ENCODE data around the gene EFEMP2.

DNA sequence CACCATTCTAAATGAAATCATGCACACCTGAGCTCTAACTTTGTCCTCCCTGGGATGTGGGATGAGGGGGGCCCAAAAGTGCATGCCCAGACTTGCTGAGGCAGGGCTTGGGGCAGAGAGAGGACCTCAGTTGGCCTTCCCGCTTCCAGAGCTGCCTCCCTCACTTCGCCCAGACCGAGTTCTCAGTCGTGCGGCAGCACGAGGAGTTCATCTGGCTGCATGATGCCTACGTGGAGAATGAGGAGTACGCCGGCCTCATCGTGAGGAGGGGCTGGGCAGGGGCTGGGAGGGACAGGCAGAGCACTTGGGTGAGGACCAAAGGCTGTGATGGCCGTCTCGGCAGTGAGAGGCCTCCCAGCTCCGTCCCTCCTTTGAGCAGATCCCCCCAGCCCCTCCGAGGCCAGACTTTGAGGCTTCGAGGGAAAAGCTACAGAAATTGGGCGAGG lies 22.8 kb downstream of the EFEMP2 start:
- TF ChIP-seq, protein P1, sequence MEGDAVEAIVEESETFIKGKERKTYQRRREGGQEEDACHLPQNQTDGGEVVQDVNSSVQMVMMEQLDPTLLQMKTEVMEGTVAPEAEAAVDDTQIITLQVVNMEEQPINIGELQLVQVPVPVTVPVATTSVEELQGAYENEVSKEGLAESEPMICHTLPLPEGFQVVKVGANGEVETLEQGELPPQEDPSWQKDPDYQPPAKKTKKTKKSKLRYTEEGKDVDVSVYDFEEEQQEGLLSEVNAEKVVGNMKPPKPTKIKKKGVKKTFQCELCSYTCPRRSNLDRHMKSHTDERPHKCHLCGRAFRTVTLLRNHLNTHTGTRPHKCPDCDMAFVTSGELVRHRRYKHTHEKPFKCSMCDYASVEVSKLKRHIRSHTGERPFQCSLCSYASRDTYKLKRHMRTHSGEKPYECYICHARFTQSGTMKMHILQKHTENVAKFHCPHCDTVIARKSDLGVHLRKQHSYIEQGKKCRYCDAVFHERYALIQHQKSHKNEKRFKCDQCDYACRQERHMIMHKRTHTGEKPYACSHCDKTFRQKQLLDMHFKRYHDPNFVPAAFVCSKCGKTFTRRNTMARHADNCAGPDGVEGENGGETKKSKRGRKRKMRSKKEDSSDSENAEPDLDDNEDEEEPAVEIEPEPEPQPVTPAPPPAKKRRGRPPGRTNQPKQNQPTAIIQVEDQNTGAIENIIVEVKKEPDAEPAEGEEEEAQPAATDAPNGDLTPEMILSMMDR (IDR thresholded peaks at IDR 0.05): no peak
- TF ChIP-seq POLR2AphosphoS5 (IDR thresholded peaks at IDR 0.05): no peak
